GM12891 (cell line): ENCODE data around the gene FANK1.

Experiments
- PAX5 ChIP-seq: IDR thresholded peaks from 2 replicates; pipeline ENCODE4 v1.6.1; 2011; ENCODE audit warnings: low read length, moderate library complexity, mild to moderate bottlenecking; ENCODE audit not compliant: insufficient read depth, severe bottlenecking
- POLR2A ChIP-seq: IDR thresholded peaks from 2 replicates; pipeline ENCODE4 v1.6.1; 2011; ENCODE audit warnings: low read depth, low read length, control low read depth
- POLR2AphosphoS5 ChIP-seq: IDR thresholded peaks from 2 replicates; pipeline ENCODE4 v1.6.1; 2011; ENCODE audit warnings: low read depth, low read length, control low read depth
- POU2F2 ChIP-seq: IDR thresholded peaks from 2 replicates; pipeline ENCODE4 v1.6.1; 2011; ENCODE audit warnings: low read depth, mild to moderate bottlenecking, control low read depth, low read length, moderate library complexity
- TAF1 ChIP-seq: IDR thresholded peaks from 2 replicates; pipeline ENCODE4 v1.6.1; 2011; ENCODE audit warnings: low read depth, low read length, control low read depth

- TF ChIP-seq TAF1 (no peak), POLR2A (no peak), PAX5 (no peak), POLR2AphosphoS5 (no peak), POU2F2 (no peak)
Observed at GRCh38 chr10:125980521-125981035, 84.2 kb downstream of the FANK1 start.
